ENCODE results near the gene ARHGEF6.

The ARHGEF6 gene

DNA sequence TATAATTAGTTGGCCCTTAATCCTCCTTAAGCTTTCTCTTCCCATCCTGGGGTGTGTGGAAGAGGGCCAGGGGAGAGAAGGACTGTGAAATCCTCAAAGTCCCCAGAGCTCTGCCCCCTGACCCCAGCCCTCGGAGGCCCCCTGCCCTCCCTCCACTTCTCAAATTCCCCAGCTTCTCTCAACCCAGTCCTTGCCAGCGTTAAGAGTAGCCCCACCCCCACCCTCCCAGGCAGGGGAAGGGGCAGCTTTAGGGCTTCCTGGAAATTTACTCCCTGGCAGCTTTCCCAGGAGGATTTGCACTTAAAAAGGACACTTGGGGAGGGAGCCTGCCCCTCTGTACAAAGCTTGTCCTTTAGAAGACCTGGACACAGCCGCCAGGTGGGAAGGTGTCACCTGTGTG is 144.6 kb downstream of the ARHGEF6 start:
- DNase-seq: no peak

DNA sequence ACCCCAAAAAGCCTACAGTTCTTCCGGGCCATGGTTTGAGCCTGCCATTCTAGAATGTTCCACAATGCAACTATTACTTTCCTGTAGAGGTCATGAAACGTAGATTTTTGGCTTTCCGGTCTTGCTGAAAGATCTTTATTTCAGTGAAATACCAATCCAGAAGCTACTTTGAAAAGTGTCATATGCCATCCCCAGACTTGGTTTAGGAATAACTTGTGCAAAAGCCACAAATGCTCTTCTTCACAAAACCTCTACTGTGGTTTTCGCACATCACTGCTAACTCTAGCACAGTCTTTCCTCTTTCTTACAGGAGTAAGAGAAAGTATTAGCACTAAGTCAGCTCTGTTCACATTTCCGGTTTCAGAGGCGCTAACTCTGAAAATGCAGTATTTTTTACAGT is 145.5 kb downstream of the ARHGEF6 start:
- DNase-seq: no peak

DNA sequence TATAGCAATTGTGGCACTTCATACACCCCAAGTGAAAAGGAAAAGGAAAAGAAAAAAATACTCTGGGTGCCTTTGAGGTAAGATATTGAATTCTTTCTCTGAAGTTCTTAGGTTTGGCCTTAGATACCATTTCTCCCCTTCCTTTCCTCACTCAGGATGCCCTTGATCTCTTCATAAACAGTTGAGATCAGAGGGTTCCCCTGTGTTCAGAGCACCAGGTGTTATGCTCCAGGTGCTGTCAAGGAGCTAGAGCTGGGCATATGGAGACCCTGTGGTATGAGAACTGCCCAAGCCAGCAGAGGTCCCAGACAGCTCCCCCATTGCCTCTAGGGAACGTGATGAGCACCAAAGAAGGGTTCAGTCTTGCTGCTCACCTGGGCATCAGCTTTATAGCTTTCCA is 149.9 kb downstream of the ARHGEF6 start:
- DNase-seq: no peak

DNA sequence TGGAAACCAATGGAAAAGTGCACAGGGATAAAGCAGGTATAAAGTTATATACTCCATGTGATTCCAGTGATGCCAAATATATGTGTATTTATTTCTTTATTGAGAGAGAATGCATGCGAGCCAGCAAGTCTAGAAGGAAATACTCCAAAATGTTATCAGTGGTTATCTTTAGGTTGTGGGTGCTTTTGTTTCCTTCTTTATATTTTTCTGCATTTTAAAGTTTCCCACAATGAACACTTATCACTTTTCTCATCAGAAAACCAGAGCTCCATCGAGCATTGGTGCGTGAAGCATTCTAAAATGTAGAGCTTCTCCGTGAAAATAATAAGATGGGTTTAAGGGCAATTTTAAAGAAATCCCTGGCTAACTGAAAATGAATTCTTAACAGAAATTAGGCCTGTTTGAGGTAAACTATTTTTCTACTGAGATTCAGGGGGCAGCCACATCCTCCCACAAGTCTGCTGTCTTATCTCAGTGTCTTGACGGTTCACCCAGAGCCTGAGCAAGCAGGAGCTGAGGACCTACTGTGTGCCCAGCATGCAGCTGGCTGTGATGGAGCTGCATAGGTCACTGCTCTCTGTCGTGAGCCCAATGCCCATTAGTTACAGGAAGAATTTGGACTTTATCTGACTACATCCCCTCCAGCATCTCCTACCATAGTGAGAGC is 151.5 kb downstream of the ARHGEF6 start:
- no peak for DNase-seq

DNA sequence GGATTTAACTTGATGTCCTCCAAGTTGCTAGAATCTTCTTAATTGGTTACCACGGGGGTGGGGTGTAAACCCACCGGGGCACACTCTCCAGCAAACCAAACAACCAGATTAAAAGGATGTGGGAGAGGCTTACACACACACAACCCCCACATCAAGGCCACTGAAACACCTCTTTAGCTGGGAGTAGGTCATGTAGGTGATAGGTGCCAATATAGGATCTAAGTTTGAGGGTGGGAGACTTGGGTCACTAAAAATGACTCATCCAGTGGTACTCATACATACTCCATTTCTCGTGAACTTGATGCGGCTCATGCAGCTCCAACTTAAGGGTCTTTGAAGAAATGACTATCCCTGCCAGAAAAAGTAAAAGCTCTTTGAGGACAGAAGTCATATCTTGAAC is 153.3 kb downstream of the ARHGEF6 start:
- DNase-seq: peak; percentile 43

GRCh38 chrX:136626891-136627290 is 153.8 kb downstream of the ARHGEF6 start:
- no peak for DNase-seq

- no peak for DNase-seq
Observed at GRCh38 chrX:136626237-136626636, 154.5 kb downstream of the ARHGEF6 start.

DNA sequence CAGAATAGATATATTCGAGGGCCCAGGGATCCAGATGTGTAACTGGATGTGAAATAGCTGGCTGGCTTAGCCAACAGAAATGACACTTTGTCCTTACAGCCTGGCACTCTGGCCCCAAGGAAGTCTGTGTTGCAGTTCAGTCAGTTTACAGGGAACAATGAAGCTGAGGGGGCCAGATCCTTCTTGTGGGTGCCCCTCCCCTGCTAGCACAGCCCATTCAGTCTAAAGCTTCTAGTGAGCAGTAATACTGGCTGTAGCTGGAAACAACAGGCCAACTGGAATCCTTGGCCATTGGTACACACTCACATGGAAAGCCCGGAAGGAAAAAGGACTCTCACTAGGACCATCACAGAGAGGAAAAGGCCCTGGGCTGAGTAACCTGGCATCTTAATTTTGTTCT is 155.5 kb downstream of the ARHGEF6 start:
- no peak for DNase-seq

DNA sequence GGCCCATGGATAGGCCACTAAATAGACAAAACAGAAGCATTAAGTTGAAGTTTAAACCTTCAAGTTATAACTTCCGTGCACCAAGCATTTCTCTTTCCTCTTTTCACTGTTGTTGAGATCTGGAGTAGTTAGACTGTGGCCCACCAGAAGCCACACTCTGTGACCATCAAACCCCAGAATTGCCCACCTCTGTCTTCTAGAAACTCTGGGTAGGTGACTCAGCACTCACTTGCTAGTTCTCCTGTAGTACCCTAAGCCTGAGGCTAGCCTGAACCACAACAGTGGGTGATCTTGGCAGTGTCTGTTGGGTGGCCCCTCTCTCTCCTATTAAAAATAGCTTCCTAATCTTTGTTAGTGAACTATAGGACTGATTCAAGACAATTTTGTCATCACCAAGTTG is 157.3 kb downstream of the ARHGEF6 start:
- no peak for DNase-seq

- no peak for DNase-seq
Observed at GRCh38 chrX:136622568-136622967, 158.2 kb downstream of the ARHGEF6 start.

DNA sequence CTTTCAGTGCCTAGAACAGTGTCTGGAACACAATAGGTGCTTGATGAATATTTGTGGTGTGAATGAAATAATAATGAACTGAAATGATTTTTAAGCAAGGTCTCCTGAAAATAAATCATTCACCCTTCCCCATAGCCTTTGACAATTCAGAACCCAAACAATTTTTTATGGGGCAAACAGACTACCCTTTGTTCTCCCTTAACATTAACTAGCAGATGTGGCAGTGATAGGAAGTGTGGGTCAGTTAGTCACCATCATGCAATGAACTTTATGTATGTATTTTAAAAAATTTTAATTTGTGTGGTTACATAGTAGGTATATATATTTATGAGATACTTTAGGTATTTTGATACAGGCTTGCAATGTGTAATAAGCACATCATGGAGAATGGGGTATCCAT is 160.0 kb downstream of the ARHGEF6 start:
- no peak for DNase-seq

- DNase-seq: peak; percentile 60
Observed at GRCh38 chrX:136619899-136620505, 160.7 kb downstream of the ARHGEF6 start.

- peak; percentile 36 for DNase-seq
Observed at GRCh38 chrX:136616987-136617685, 163.6 kb downstream of the ARHGEF6 start.

All from activated CD4-positive, alpha-beta T cell treated with anti-CD3 and anti-CD28 coated beads for 48 hours (primary cell).